ENCODE measurements around the gene TRIM4.
"Not testable (repeated sequence)": the region's sequence is repeated elsewhere in the genome, so short reads cannot be mapped to it uniquely, and the experiment has no call there.

Gene TRIM4, protein sequence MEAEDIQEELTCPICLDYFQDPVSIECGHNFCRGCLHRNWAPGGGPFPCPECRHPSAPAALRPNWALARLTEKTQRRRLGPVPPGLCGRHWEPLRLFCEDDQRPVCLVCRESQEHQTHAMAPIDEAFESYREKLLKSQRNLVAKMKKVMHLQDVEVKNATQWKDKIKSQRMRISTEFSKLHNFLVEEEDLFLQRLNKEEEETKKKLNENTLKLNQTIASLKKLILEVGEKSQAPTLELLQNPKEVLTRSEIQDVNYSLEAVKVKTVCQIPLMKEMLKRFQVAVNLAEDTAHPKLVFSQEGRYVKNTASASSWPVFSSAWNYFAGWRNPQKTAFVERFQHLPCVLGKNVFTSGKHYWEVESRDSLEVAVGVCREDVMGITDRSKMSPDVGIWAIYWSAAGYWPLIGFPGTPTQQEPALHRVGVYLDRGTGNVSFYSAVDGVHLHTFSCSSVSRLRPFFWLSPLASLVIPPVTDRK

DNA sequence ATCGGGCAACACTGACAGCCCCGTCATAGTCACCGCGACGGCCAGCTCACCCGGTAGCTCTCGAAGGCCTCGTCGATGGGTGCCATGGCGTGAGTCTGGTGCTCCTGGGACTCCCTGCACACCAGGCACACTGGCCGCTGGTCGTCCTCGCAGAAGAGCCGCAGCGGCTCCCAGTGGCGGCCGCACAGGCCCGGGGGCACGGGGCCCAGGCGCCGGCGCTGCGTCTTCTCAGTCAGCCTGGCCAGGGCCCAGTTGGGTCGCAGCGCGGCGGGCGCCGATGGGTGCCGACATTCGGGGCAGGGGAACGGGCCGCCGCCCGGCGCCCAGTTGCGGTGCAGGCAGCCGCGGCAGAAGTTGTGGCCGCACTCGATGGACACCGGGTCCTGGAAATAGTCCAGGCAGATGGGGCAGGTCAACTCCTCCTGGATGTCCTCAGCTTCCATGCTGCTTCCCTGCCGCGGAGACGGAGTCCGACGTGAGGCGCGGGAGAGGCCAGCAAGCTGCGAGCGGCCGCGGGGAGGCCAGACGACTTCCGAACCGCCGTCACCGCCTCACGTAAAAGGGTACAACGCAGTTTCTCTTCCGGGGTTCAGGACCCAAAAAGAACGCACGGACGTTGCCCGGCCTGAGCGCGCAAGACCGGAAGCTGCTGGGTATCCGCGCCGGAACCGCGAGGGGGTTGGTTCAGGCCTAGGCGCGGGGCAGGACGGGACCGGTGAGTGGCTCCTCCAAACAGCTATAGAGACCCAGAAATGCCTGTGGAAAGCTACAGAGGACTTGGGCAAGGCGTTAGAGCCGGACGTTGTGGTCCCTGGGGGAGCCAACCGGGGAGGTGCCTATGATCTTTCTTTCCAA lies at the start of gene TRIM4:
TSS of gene TRIM4 (minus strand) at position 572 of the 855 bp plus-strand sequence. CDS start at position 443, 129 bp downstream.
- peak; percentile 72 for DNase-seq (ENCODE audit: low read depth)

DNA sequence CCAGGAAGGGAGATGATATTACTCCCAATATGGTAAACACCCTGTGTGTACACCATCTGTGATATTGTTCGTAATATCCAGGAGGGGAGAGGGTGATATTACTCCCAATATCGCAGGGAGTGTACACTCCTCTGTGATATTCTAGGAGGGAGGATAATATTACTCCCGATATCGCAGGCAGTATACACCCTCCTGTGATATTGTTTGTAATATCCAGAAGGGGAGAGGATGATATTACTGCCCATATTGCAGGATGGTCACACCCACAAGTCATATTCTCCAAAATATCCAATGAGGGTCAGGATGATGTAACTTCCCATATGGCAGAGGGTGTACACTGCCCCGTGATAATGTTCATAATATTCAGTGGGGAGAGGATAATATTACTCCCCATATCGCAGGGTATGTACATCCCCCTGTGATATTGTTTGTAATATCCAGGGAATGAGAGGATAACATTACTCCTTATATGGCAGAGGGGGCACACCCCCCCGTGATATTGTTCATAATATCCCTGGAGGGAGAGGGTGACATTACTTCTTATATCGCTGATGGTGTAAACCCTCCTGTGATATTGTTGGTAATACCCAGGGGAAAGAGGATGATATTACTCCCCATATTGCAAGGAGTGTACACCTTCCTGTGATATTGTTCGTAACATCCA lies 39.4 kb upstream of the TRIM4 start:
- no peak for DNase-seq (ENCODE audit: low read depth)

DNA sequence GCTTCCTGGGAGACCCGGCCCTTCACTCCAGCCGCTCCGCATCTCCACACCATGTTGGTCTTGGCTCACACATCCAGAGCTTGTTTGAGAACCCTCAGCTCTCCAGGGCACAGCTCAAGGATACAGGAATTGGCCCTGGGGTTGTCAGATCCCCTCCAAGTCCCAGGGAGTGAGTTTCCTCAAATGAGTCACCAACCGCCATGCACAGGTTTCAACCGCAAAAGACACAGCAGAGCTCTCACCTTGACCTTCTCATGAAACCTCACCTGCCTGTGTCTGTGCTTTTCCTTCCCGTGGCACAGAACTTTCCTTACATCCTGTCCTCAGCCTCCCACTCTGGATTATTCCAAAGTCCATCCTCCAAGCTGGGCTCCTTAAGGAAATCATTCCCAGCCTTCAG lies 35.9 kb upstream of the TRIM4 start:
- no peak for DNase-seq (ENCODE audit: low read depth)

DNA sequence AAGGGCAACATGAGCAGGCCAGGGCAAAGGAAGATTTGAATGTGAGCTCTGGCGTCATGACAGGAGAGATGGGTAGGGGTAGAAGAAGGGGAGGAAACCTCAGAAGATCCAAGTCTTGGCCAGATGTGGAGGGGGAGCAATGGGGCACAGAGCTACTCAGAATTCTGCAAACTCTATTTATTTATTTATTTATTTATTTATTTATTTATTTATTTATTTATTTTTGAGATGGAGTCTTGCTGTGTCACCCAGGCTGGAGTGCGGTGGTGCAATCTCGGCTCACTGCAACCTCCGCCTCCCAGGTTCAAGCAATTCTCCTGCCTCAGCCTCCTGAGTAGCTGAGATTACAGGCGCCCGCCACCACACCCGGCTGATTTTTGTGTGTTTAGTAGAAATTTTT lies 35.3 kb upstream of the TRIM4 start:
- DNase-seq (ENCODE audit: low read depth): not testable (repeated sequence)

DNA sequence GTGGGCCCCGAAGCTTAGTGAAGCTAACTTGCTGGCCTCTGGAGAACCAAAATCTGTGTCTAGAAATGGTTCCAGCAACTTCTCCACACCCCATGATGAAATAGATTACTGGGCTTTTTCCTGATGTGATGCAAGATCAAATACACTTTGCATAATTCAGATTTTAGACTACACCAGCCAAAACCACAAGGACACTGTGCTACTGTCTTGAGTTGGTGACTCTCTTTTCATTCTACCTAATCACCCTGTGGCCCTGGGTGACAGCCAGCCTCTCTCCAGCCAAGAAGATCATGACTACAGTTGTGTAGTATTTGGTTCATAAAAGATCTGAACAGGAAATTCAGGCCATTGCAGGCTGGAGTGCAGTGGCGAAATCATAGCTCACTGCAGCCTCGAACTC lies 34.3 kb upstream of the TRIM4 start:
- DNase-seq (ENCODE audit: low read depth): peak; percentile 68

DNA sequence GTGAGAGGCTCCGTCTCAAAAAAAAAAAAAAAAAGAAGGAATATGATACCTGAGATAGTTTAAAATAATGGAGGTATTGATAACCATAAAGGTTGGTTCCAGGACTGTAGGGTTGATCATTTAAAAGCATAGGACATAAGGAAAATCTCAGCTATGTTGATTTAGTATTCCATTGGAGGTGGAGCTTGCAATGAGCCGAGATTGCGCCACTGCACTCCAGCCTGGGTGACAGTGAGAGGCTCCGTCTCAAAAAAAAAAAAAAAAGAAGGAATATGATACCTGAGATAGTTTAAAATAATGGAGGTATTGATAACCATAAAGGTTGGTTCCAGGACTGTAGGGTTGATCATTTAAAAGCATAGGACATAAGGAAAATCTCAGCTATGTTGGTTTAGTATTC lies 33.3 kb upstream of the TRIM4 start:
- not testable (repeated sequence) for DNase-seq (ENCODE audit: low read depth)

DNA sequence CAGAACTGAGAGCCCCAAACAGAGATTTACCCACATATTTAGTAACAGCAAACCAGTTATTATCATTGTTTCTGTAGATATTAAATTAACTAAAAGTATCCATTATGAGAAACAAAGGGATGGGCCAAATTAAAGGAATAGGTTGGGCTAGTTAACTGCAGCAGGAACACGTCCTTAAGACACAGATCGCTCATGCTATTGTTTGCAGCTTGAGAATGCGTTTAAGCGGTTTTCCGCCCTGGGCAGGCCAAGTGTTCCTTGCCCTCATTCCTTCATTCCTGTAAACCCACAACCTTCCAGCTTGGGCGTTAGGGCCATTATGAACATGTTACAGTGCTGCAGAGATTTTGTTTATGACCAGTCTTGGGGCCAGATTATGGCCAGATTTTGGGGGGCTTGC lies 31.5 kb upstream of the TRIM4 start:
- not testable (repeated sequence) for DNase-seq (ENCODE audit: low read depth)

DNA sequence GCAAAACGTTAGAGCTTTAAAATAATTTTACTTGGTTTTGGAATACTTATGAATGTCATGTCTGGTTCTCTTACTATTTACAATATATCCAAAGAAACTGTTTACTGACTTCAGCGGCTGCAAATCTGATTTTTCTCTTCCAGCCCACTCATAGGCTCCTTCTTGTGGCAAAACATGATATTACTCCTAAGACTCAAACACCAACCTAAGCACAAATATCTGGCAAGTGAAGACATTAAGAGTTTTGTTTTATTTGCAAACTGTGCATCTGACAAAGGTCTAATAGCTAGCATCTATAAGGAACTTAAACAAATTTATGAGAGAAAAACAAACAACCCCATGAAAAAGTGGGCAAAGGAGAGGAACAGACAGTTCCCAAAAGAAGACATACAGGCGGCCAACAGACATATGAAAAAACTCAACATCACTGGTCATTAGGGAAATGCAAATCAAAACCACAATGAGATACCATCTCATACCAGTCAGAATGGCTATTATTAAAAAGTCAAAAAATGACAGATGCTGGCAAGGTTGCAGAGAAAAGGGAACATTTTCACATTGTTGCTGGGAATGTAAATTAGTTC lies 30.4 kb upstream of the TRIM4 start:
- no peak for DNase-seq (ENCODE audit: low read depth)

DNA sequence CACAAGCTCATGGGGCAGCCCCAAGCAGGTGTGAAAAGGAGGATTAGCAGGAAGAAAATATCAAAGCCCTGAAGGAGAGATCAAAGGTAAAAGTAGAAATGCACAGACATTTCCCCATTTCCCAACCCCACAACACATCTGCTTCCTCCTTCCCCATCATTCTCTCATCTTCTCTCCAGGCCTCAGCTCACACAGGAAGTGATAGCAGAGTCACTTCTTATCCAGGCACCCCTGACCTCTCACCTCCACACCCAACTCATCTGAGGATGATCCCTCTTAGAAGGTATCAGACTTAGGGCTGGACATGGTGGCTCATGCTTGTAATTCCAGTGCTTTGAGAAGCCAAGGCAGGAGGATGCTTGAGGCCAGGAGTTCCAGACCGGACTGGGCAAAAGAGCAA lies 28.3 kb upstream of the TRIM4 start:
- DNase-seq (ENCODE audit: low read depth): no peak

DNA sequence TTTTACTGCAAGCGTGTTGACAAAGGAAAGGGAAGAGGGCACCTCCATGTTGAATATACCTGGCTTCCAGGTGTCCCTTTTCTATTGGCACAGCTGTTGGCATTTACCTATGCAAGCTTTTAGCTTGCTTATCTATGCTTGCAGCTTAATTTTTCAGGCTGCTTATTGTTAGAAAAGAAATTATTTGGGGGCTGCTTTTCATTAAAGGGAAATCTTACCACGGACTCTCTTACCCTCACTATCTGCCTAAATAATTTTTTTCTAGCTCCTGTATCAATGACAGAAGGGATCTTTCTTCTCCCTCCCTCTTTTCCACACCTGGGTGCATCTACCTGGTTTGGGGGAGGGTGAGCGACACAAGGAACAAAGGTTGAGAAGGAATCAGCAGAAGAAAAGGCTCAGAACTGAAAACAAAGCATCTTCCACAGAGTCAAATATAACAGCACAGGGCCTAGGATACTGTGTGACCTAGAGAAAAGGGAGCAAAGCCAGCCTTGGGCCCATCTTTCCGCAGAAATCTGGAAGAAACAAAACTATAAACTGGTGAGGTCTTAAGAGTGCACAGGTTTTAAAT lies 25.3 kb upstream of the TRIM4 start:
- no peak for DNase-seq (ENCODE audit: low read depth)

DNA sequence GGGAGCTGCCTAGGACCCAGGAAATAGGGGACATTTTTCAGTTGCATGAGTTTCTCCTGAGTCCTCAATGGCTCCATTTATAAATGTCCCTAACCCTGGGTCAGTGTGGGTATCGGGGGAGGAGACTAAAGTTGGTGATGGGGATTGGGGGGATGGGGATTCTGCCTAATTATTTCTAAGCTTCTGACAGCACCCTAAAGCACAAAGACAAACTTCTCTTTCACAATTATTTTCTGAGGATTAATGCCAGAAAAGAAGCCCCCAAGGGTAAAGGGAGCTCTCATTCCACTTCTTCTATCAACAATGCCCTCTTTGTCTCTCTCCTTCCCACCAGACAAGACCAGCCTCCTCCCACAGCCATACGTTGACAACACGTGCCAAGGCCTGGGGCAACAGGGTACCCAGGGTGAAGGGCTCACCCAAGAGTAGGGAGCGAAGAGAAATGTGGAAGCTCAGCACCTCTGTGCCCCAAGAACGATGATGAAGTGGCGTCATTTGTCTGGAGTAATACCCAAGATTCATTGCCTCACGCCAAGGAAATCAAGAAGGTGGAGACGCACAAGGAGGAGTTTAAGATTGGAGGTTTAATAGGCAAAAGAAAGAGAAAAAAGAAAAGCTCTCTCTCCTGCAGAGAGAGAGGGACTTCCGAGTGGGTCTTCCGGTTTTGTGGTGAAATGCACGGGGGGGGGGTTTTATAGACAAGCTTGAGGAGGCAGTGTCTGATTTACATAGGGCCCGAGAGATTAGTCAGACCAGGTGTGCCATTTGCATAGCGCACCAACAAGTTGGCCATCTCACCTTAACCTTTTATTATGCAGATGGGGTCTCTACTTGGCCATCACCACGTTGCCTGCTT lies 24.5 kb upstream of the TRIM4 start:
- DNase-seq (ENCODE audit: low read depth): no peak

DNA sequence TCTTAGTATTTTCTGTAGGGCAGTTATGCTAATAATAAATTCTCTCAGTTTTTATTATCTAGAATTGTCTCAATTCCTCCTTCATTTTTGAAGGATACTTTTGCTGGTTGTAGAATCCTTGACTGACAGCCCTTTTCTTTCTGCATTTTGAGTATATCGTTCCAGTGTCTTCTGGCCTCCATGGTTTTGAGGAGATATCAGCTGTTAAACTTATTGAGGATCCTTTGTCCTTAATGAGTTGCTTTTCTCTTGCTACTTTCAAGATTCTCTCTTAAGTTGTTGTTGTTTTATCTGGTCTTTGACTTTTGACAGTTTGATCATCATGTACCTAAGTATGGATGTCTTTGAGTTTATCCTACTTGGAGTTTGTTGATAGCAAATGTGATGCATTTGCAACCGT lies 19.0 kb upstream of the TRIM4 start:
- DNase-seq (ENCODE audit: low read depth): no peak

DNA sequence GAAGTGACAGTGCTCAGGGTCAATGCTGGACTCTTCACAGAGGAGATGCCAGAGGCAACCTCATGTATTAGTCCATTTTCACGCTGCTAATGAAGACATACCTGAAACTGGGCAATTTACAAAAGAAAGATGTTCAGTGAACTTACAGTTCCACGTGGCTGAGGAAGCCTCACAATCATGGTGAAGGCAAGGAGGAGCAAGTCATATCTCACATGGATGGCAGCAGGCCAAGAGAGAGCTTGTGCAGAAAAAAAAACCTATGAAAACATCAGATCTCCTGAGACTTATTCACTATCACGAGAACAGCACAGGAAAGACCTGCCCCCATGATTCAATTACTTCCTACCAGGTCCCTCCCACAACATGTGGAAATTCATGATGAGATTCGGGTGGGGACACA lies 15.7 kb upstream of the TRIM4 start:
- DNase-seq (ENCODE audit: low read depth): not testable (repeated sequence)

DNA sequence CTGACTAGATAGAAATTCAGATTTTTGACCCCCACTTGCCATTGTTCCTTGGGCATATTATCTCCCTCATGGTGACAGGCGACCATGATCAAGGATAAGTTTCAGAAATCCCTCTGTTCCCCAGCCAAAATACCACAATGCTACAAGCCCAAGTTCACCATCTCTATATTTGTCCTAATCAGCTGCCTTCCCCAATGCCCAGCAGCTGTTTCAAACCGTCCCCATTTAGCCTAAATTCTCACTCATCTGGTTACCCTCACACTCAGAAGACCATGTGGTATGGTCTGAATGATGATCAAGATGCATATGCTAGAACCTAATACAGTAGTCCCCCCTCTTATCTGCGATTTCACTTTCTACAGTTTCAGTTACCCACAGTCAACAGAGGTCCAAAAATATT lies 11.0 kb upstream of the TRIM4 start:
- DNase-seq (ENCODE audit: low read depth): no peak

DNA sequence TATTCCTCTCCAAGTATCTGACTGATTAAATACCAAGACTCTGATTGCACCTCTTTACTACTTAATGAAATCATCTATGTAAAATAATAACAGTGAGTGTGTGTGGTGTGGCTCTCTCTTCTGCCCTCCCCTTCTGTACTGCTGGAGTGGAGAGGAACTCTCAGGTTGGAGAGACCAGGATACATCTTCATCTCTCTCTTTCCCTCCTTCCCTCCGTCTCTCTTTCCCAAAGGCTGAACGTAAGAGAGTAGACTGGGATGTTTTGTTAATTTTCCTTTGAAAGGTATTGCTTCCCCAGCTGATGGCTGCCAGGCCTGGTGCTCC lies 10.4 kb upstream of the TRIM4 start:
- no peak for DNase-seq (ENCODE audit: low read depth)

DNA sequence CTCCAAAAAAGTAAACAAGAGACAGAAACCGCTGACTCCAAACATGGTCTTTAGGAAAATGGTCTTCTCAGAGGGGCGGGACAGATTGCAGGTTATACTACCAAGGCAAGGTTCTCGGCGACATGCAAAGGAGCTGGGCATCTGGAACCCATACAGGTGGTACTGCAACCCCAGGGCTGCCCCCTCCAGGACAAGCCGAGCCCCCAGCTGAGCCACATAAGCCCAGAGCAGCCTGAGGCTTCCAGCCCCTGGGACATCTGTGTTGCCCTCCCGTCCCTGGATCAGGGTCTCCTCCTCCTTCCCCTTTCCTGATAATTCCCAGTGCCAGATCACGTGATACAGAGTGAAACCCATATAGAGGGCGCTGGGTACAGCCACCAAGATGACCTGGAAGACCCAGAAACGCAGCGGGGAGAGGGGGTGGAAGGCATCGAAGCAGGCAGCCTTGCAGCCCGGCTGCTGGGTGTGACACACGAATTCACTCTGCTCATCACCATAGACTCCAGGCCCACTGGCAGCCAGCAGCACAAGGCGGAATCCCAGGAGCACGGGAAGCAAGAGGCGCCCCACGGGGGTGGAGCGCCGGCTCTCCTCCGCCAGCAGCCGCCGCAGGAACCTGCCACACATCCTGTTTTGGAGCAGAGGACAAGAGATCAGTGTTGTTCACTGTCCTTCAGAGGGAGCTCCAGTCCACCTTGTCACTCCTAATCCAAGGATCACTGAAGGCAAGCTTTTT lies 9.8 kb upstream of the TRIM4 start, which contains the start of gene GJC3:
TSS of gene GJC3 (minus strand) at position 627 of the 736 bp plus-strand sequence. CDS start at position 627, 0 bp downstream.
- DNase-seq (ENCODE audit: low read depth): peak; percentile 14

DNA sequence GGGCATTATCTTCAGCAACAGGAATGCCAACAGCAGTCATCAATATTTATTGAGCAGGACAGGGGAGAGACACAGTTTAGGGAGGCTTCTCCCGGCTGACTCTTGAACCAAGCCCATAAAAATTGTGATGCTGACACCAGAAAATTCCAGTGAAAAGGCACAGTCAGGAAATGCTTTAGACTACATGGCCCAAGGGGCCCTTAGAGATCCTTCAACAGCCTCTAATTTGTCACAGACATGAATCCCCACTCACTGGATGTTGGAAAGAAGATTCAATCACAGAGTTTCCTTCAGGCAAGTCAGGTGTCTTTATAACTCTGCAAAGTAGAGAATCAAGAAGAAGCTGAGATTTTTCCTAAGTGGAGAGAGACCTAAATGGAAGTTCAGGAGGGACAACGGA lies 8.9 kb upstream of the TRIM4 start:
- no peak for DNase-seq (ENCODE audit: low read depth)

DNA sequence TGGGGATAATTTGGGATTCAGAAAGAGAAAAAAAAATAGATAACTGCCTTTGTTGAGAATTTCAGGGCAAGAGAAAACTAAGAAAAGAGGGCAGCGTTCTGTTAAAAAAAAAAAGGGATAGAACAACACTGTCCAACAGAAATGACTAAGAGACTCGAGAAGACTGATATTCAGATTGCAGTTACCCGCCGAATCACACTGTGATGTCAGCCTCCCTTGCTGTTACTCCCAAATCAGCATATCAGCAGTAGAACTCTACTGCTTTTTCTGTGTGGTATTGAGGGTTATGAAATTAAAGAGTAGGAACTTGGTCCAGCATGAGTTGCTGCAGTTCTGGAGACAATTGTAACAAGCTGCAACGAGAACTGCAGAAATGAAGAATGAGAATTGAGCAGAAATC lies 8.2 kb upstream of the TRIM4 start:
- DNase-seq (ENCODE audit: low read depth): no peak

DNA sequence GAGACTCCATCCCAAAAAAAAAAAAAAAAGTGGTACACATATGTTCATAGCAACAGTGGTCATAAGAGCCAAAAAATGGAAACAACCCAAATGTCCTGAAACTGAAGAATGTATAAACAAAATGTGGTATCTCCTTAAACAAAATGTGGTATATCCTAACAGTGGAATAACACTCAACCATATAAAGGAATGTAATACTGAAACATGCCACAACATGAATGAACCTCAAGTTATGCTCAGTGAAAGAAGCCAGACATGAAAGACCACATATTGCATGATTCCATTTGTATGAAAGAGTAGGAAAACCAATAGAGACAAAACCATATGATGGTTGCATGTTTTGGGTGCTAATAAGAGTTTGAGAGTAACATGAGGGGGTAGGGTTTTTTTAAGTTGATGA lies 7.0 kb upstream of the TRIM4 start:
- no peak for DNase-seq (ENCODE audit: low read depth)

DNA sequence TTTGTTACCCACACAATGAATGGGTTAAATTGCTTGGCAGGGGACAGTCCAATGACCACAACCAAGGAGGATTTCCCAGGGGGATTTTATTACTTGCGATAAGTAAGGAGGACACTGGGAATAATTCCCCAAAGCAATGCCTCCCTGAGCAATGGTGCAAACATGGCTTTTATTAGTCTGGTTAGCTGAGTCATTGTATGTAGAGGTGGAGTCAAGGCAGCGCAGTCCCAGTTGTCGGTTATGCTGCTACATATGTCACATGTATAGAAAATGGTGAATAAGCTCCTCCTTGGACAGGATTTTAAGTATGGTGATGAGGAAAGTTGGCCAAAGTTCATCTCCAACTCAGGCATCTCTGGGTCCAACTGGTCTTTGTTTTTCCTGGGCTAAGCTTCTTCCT lies 3.9 kb upstream of the TRIM4 start:
- DNase-seq (ENCODE audit: low read depth): no peak

Data from GM04503 (cell line).